Stomach smooth muscle (tissue), 2 donors: Measurements from ENCODE around the gene EVI5.
"Not testable (repeated sequence)": the region's sequence is repeated elsewhere in the genome, so short reads cannot be mapped to it uniquely, and the experiment has no call there.

ENCODE experiments used
- H3K27ac ChIP-seq: one replicate; pipeline ENCODE4 v1.7.0; 2013; ENCODE audit warnings: mild to moderate bottlenecking, low read length, inconsistent platforms
- H3K27me3 ChIP-seq, 2 donors: one replicate each; pipeline ENCODE4 v1.7.0; 2013; ENCODE audit warnings: low read length in 2 of 2; ENCODE audit not compliant: insufficient read depth in 2 of 2, control insufficient read depth in 1 of 2
- H3K36me3 ChIP-seq, 2 donors: one replicate each; pipeline ENCODE4 v1.7.0; 2013; ENCODE audit warnings: low read length in 2 of 2; ENCODE audit not compliant: control insufficient read depth in 2 of 2, insufficient read depth in 2 of 2
- H3K4me1 ChIP-seq: one replicate; pipeline ENCODE4 v1.7.0; 2013; ENCODE audit warnings: low read length; ENCODE audit not compliant: control insufficient read depth, insufficient read depth
- H3K4me3 ChIP-seq, 2 donors: one replicate each; pipeline ENCODE4 v1.7.0; 2013; ENCODE audit warnings: low read length in 2 of 2
- H3K9ac ChIP-seq, 2 donors: one replicate each; pipeline ENCODE4 v1.7.0; 2013; ENCODE audit warnings: low read length in 2 of 2, mild to moderate bottlenecking in 1 of 2
- H3K9me3 ChIP-seq, 2 donors: one replicate each; pipeline ENCODE4 v1.7.0; 2013; ENCODE audit warnings: low read length in 2 of 2; ENCODE audit not compliant: control insufficient read depth in 2 of 2
- donor health status: healthy.
- donor health status: Pancreatic carcinoma.

EVI5 gene

DNA sequence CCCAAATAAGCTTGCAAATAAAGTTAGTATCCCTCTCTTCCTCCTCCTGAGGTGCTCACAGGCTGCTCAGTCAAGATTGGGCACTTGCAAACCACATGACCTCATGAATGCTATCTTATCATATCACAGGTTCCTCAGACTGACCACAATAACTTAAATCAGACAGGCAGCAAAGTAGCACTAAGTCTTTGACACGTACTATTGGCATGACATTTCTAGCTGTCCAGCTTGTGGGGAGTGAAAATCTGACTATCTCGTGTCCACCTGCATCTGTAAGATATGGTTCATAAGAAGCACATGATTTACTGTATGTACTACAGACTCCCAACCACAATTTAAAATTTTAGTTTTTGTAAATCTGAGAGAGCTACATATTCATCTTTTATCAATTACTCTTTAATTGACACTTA is 240.1 kb downstream of the EVI5 start:
- Histone ChIP-seq H3K4me1 (no peaks in the 10 kb centered on the region), H3K27ac (no peak overlapping the region), H3K9ac (no peak overlapping the region), H3K27me3 (no peaks in the 10 kb centered on the region), H3K4me3 (no peak overlapping the region), H3K36me3 (no peaks in the 10 kb centered on the region), H3K9me3 (no peaks in the 10 kb centered on the region)

DNA sequence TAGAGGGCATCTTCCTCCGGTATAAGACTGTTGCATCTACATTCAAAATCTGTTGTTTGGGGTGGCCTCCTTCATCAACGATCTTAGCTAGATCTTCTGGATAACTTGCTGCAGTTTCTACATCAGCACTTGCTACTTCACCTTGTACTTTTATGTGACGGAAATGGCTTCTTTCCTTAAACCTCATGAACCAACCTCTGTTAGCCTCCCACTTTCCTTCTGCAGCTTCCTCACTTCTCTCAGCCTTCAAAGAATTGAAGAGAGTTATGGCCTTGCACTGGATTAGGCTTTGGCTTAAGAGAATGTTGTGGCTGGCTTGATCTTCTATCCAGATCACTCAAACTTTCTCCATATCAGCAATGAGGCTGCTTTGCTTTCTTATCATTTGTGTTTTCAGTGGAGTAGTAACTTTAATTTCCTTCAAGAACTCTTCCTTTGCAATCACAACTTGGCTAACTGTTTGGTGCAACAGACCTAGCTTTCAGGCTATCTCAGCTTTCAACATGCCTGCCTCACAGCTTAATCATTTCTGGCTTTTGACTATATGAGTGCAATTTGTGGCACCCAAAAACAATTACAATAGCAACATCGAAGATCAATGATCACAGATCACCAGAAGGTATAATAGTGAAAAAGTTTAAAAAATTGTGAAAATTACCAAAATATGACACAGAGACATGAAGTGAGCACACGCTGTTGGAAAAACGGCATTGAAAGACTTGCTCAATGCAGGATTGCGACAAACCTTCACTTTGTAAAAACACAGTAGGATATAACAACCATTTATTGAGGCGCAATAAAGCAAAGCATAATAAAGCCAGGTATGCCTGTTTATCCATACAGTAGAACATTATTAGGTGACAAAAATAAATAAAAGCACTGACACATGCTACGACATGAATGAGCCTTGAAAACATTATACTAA is 241.5 kb downstream of the EVI5 start:
- Histone ChIP-seq H3K9ac (no peak overlapping the region), H3K27me3 (no peaks in the 10 kb centered on the region), H3K4me1 (no peaks in the 10 kb centered on the region), H3K9me3 (no peaks in the 10 kb centered on the region), H3K36me3 (no peaks in the 10 kb centered on the region), H3K27ac (no peak overlapping the region), H3K4me3 (no peak overlapping the region)

DNA sequence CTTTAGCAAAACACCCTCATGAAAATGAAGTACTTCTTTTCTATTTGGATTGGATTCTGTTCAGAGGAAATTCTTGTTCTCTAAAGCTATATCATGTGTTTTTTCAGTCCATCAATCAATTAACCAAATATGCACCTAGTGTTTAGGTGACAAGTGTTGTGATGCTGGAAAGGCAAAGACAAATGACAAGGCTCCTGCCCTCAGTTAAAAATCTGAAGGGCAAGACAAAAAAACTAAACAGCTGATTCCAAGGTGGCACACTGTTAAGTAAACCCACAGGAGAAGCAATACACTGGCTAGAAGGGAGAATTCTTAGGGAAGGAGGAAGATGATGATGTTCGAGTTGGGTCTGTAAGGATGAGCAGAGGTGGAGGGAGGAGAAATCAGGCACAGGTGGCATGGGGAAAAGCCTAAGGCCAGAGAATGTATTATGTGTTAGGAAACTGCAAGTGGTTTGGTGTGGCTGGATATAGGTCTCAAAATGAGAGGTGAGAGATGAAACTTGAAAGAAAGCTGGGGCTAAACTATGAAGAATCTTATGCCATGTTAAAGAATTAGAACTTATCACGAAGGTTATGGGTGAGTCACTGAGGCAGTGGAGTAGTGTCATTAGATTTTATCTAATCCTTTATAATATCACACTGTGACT is 246.4 kb downstream of the EVI5 start:
- Histone ChIP-seq H3K27ac (no peak overlapping the region), H3K27me3 (no peaks in the 10 kb centered on the region), H3K4me1 (no peaks in the 10 kb centered on the region), H3K4me3 (no peak overlapping the region), H3K9me3 (no peaks in the 10 kb centered on the region), H3K36me3 (no peaks in the 10 kb centered on the region), H3K9ac (no peak overlapping the region)

DNA sequence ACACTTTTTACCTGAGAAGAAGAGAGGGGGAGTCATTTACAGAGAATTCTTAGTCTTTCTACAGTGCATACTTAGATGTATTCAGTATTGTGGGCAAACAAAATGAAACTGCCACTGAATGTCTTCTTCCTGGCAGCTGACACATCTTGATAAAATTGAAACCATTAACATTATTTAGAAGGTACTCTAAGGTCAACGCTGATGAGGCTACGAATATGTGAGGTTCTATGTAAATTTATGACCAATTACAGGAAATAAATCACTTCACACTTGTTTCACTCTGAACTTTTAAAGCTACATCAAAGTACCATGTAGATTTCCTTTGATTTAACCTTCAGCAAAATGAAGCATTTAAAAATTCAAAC is 246.9 kb downstream of the EVI5 start:
- H3K27ac ChIP-seq, result no peak overlapping the region
- no peaks in the 10 kb centered on the region for H3K36me3 ChIP-seq
- no peaks in the 10 kb centered on the region for H3K27me3 ChIP-seq
- no peaks in the 10 kb centered on the region for H3K4me1 ChIP-seq
- H3K9me3 ChIP-seq, result no peaks in the 10 kb centered on the region
- H3K4me3 ChIP-seq, result no peak overlapping the region
- H3K9ac ChIP-seq, result no peak overlapping the region

DNA sequence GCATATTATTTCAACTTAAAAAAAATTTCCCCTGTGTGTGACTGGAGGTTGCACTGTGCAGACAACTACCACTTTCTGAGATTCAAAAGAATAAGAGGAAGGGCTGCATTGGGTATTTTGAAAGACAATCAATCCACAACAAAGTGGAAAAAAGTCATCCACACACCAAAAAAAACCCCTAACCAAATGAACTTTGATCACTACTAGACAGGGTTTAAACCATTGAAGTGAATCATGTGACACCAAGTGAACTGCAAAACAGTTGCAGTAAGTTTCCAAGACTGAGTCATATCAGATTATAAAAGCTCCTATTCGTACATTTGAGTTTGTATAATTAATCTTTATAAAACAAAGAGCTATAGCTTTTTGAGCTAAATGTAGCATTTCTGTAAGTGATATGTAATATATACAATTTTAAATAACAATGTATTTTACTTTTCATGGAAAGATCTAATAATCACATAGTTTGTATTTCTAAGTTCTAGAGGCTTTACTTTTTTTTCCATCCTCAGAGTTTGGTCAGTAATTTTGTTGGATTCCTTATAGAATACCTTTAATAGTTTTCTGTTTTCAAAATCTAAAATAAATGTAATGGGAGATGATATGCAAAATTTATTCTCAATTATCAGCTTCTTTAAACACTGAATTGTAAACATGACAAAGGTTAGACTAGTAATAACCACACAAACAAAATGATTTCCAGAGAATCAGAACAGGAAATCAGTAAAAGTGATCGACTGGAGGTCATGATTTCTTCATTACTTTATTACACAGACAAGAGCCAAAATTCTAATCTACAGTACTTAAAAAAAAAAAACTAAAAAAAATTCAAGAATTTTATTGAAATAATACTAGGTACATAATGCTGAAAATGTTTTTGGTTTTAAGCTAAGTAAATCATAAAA is 247.7 kb downstream of the EVI5 start:
- no peaks in the 10 kb centered on the region for H3K36me3 ChIP-seq
- no peaks in the 10 kb centered on the region for H3K27me3 ChIP-seq
- H3K4me3 ChIP-seq, result no peak overlapping the region
- no peak overlapping the region for H3K27ac ChIP-seq
- H3K4me1 ChIP-seq, result no peaks in the 10 kb centered on the region
- H3K9me3 ChIP-seq, result no peaks in the 10 kb centered on the region
- H3K9ac ChIP-seq, result no peak overlapping the region

DNA sequence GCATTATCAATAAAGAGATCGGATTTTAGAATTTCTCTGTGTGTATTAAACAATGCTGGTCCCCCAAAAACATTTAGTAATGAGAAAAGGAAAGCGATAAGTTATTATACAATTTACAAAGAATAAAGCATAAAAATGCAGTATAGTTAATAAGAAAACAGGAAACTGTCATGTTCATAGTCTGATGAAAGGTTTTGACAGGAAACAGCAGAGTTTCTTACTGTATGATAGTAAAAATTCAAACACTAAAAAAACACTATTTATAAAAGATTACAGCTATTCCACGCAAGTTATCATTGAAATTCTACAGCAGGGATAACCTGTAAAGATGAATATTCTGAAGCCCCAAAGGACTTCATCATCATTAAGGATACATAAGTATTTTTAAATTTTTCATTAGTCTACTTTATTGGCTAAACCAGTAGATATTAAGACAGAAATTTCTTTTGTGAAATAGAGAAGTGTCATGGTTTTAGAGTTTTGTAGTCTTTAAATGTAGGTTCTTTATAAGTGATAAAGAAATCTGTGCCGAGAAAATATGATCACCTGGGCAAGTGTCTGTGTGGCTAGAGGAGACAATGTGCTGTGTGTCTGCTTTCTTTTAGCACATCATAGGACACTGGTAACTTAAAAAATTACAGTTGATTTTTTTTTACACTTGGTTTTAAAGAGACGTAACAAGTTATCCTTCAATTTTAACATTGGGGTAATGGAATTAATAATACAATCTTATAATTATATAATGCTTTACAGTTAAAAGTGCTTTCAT is 248.5 kb downstream of the EVI5 start:
- H3K27ac ChIP-seq, result no peak overlapping the region
- no peaks in the 10 kb centered on the region for H3K4me1 ChIP-seq
- no peaks in the 10 kb centered on the region for H3K27me3 ChIP-seq

DNA sequence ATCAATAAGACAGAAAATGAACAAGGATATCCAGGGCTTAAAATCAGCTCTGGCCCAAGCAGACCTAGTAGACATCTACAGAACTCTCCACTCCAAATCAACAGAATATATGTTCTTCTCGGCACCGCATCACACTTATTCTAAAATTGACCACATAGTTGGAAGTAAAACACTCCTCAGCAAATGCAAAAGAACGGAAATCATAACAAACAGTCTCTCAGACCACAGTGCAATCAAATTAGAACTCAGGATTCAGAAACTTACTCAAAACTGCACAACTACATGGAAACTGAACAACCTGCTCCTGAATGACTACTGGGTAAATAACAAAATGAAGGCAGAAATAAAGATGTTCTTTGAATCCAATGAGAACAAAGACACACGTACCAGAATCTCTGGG is 252.5 kb downstream of the EVI5 start:
- H3K4me3 ChIP-seq, H3K27ac ChIP-seq: not testable (repeated sequence)

More for the DNA sequence above, 248.5 kb downstream of the EVI5 start:
- H3K9ac ChIP-seq, result no peak overlapping the region
- no peaks in the 10 kb centered on the region for H3K36me3 ChIP-seq
- H3K9me3 ChIP-seq, result no peaks in the 10 kb centered on the region
- no peak overlapping the region for H3K4me3 ChIP-seq

DNA sequence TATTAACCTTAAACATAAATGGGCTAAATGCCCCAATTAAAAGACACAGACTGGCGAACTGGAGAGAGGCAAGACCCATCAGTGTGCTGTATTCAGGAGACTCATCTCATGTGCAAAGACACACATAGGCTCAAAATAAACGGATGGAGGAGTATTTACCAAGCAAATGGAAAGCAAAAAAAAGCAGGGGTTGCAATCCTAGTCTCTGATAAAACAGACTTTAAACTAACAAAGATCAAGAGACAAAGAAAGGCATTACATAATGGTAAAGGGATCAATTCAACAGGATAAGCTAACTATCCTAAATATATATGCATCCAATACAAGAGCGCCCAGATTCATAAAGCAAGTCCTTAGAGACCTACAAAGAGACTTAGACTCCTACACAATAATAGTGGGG is 253.0 kb downstream of the EVI5 start:
- H3K9ac ChIP-seq, H3K9me3 ChIP-seq: not testable (repeated sequence)

More for the DNA sequence above, 252.5 kb downstream of the EVI5 start:
- H3K4me1 ChIP-seq, H3K9ac ChIP-seq, H3K36me3 ChIP-seq, H3K27me3 ChIP-seq, H3K9me3 ChIP-seq: not testable (repeated sequence)

DNA sequence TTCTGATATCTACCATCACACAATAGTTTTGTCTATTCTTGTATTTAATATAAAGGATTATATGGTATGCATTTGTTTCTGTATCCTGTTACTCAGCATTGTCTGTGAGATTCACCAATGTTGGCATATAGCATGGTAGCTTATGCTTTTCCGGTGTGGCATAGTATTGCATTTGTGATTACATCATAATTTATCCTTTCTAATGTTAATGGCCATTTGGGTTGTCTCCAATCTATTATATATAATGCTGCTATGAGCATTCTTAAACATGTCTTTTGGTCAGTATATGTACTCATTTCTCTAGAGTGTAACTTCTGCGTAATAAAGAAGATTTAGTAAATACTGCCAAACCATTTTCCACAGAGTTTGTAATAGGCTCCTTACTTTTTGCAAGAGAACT is 257.2 kb downstream of the EVI5 start:
- Histone ChIP-seq H3K36me3 (peaks cover 0 to 2% of the 10 kb centered on the region in 2 donors), H3K4me1 (no peaks in the 10 kb centered on the region), H3K9ac (no peak overlapping the region), H3K4me3 (no peak overlapping the region), H3K9me3 (no peaks in the 10 kb centered on the region), H3K27me3 (no peaks in the 10 kb centered on the region), H3K27ac (no peak overlapping the region)

More for the DNA sequence above, 253.0 kb downstream of the EVI5 start:
- not testable (repeated sequence) for H3K27ac ChIP-seq, H3K27me3 ChIP-seq, H3K4me3 ChIP-seq, H3K4me1 ChIP-seq, H3K36me3 ChIP-seq

DNA sequence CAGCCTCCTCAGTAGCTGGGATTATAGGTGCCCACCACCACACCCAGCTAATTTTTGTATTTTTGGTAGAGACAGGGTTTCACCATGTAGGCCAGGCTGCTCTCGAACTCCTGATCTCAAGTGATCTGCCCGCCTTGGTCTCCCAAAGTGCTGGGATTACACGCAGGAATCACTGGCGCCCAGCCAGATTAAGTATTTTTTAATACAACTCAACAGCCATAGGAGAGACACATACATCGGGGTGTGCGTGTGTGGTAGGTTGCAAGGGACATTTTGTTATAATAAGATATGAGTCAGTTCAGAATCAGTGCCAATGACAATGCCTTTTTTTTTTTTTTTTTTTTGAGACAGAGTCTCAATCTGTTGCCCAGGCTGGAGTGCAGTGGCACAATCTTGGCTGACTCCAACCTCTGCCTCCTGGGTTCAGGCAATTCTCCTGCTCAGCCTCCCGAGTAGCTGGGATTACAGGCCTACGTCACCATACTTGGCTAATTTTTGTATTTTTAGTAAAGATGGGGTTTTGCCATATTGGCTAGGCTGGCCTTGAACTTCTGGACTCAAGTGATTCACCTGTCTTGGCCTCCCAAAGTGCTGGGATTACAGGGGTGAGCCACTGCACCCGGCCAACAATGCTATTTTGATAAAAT is 259.8 kb downstream of the EVI5 start:
- not testable (repeated sequence) for H3K4me1 ChIP-seq, H3K27me3 ChIP-seq, H3K9me3 ChIP-seq, H3K27ac ChIP-seq, H3K9ac ChIP-seq, H3K36me3 ChIP-seq, H3K4me3 ChIP-seq
